Neuronal stem cell (in vitro differentiated cells): ENCODE data around the gene NAB2.

Experiments used
- DNase-seq: peaks from one replicate; pipeline ENCODE4 v3.0.0-alpha.2; 2013; ENCODE audit warnings: low spot score
- H2AFZ ChIP-seq: one replicate; pipeline ENCODE4 v1.6.1; 2013; ENCODE audit warnings: mild to moderate bottlenecking, low read length, inconsistent platforms
- H2AK5ac ChIP-seq: 2 replicates; pipeline ENCODE4 v1.6.1; 2013; ENCODE audit warnings: low read depth, mild to moderate bottlenecking, inconsistent platforms, low read length, moderate library complexity, mixed read lengths
- H2BK120ac ChIP-seq: 2 replicates; pipeline ENCODE4 v1.6.1; 2013; ENCODE audit warnings: low read depth, mild to moderate bottlenecking, inconsistent platforms, low read length, moderate library complexity, mixed read lengths
- H2BK12ac ChIP-seq: one replicate; pipeline ENCODE4 v1.6.1; 2013; ENCODE audit warnings: low read length, inconsistent platforms
- H2BK15ac ChIP-seq: 2 replicates; pipeline ENCODE4 v1.6.1; 2013; ENCODE audit warnings: mild to moderate bottlenecking, low read length, inconsistent platforms, mixed read lengths
- H2BK5ac ChIP-seq: one replicate; pipeline ENCODE4 v1.6.1; 2013; ENCODE audit warnings: inconsistent platforms, mild to moderate bottlenecking, low read length, moderate library complexity
- H3K14ac ChIP-seq: one replicate; pipeline ENCODE4 v1.6.1; 2013; ENCODE audit warnings: low read length, inconsistent platforms
- H3K18ac ChIP-seq: 2 replicates; pipeline ENCODE4 v1.6.1; 2013; ENCODE audit warnings: low read length, inconsistent platforms
- H3K23ac ChIP-seq: 2 replicates; pipeline ENCODE4 v1.6.1; 2013; ENCODE audit warnings: low read depth, mild to moderate bottlenecking, mixed read lengths, low read length, inconsistent platforms; ENCODE audit not compliant: poor library complexity
- H3K27ac ChIP-seq: replicated peaks from 3 replicates; pipeline ENCODE4 v1.5.1; 2013; ENCODE audit warnings: low read length, inconsistent platforms
- H3K27me3 ChIP-seq, 3 experiments: 2 replicates each; pipeline ENCODE4 v1.6.1; 2013; ENCODE audit warnings: low read length in 3 of 3, mild to moderate bottlenecking in 2 of 3, inconsistent platforms in 1 of 3, low read depth in 1 of 3, mixed read lengths in 1 of 3, moderate library complexity in 1 of 3; ENCODE audit not compliant: control insufficient read depth in 3 of 3, insufficient read depth in 3 of 3
- H3K36me3 ChIP-seq, 2 donors: replicated peaks in 1 of 2; 2 replicates each; pipeline ENCODE4 v1.6.1; 2013; ENCODE audit warnings: low read length in 2 of 2; ENCODE audit not compliant: control insufficient read depth in 2 of 2, insufficient read depth in 2 of 2
- H3K4ac ChIP-seq: 2 replicates; pipeline ENCODE4 v1.6.1; 2013; ENCODE audit warnings: inconsistent platforms, mild to moderate bottlenecking, low read length, moderate library complexity
- H3K4me1 ChIP-seq, 2 donors: 1 replicate in 1 of 2; 2 replicates in 1 of 2; pipeline ENCODE4 v1.6.1; 2013; ENCODE audit warnings: low read length in 2 of 2, low read depth in 1 of 2; ENCODE audit not compliant: control insufficient read depth in 2 of 2, insufficient read depth in 1 of 2
- H3K4me2 ChIP-seq: one replicate; pipeline ENCODE4 v1.6.1; 2013; ENCODE audit warnings: mild to moderate bottlenecking, low read length, inconsistent platforms; ENCODE audit not compliant: insufficient read depth, poor library complexity, severe bottlenecking
- H3K4me3 ChIP-seq, 2 donors: 2 replicates each; pipeline ENCODE4 v1.5.1; 2013; ENCODE audit warnings: low read length in 2 of 2, mild to moderate bottlenecking in 2 of 2, inconsistent platforms in 1 of 2, moderate library complexity in 1 of 2
- H3K79me1 ChIP-seq: one replicate; pipeline ENCODE4 v1.6.1; 2013; ENCODE audit warnings: low read depth, mild to moderate bottlenecking, inconsistent platforms, low read length, moderate library complexity
- H3K9ac ChIP-seq: one replicate; pipeline ENCODE4 v1.6.1; 2013; ENCODE audit warnings: mild to moderate bottlenecking, low read depth, low read length, inconsistent platforms; ENCODE audit not compliant: poor library complexity
- H3K9me3 ChIP-seq, 2 donors: replicated peaks in 1 of 2; 2 replicates each; pipeline versions ENCODE3 to v1.6.1; 2013; ENCODE audit warnings: low read length in 2 of 2, mild to moderate bottlenecking in 2 of 2, inconsistent platforms in 1 of 2, low read depth in 1 of 2, mixed read lengths in 1 of 2, moderate library complexity in 1 of 2; ENCODE audit not compliant: control insufficient read depth in 2 of 2, insufficient read depth in 1 of 2
- H4K8ac ChIP-seq: one replicate; pipeline ENCODE4 v1.6.1; 2013; ENCODE audit warnings: low read depth, mild to moderate bottlenecking, inconsistent platforms, low read length, moderate library complexity
- H4K91ac ChIP-seq: one replicate; pipeline ENCODE4 v1.6.1; 2013; ENCODE audit warnings: low read length, low read depth, mild to moderate bottlenecking, inconsistent platforms; ENCODE audit not compliant: poor library complexity
- WGBS, 2 donors: extraction: QIAGEN DNeasy Blood & Tissue Kit; methylation state at CpG; one replicate each; pipeline ENCODE4 v1.1.7; 2013; ENCODE audit warnings: missing lambda C conversion rate in 2 of 2, mixed read lengths in 1 of 2; ENCODE audit not compliant: insufficient read length in 2 of 2, insufficient replicate concordance in 1 of 2; ENCODE audit errors: extremely low coverage in 2 of 2; 5-methylcytosine and 5-hydroxymethylcytosine counted together

The NAB2 gene

GRCh38 chr12:57078519-57079404, 10.2 kb upstream of the NAB2 start, which contains the start of gene NEMP1:
Gene NEMP1 (minus strand): TSS chr12:57078791. CDS start chr12:57078745, 46 bp downstream.
- Histone ChIP-seq H3K79me1 (peaks cover 5% of the 10 kb centered on the region), H2BK15ac (peak within 1 kb of the TSS; percentile 62), H2AFZ (peak within 1 kb of the TSS; percentile 82), H3K18ac (peak within 1 kb of the TSS; percentile 95), H2BK120ac (no peak within 1 kb of the TSS), H3K36me3 (peaks cover 3 to 22% of the 10 kb centered on the region in 2 donors), H2BK5ac (no peak within 1 kb of the TSS), H3K4me1 (peaks cover 0 to 4% of the 10 kb centered on the region in 2 donors), H3K23ac (peak within 1 kb of the TSS; percentile 25), H3K9ac (peak within 1 kb of the TSS; percentile 94), H4K91ac (no peak within 1 kb of the TSS), H3K9me3 (no peaks in the 10 kb centered on the region), H3K27me3 (no peaks in the 10 kb centered on the region), H3K27ac (peak within 1 kb of the TSS; percentile 48), H3K4ac (no peak within 1 kb of the TSS), H4K8ac (no peak within 1 kb of the TSS), H2BK12ac (no peak within 1 kb of the TSS), H2AK5ac (peak within 1 kb of the TSS; percentile 91), H3K4me3 (peak within 1 kb of the TSS; percentile 95 to 96), H3K14ac (peak within 1 kb of the TSS; percentile 41), H3K4me2 (peak within 1 kb of the TSS; percentile 92)
- no CpG with 5 or more reads among the region's 39 CpGs for WGBS, 2 donors
- peak; percentile 100 for DNase-seq

- Histone ChIP-seq H3K4me2 (no peak overlapping the region), H2BK12ac (no peak overlapping the region), H3K9me3 (no peaks in the 10 kb centered on the region), H2AFZ (no peak overlapping the region), H3K27me3 (no peaks in the 10 kb centered on the region), H2BK5ac (no peak overlapping the region), H3K18ac (no peak overlapping the region), H2AK5ac (no peak overlapping the region), H4K91ac (no peak overlapping the region), H3K36me3 (peaks cover 3 to 11% of the 10 kb centered on the region in 2 donors), H3K4me1 (peaks cover 0 to 4% of the 10 kb centered on the region in 2 donors), H3K23ac (no peak overlapping the region), H3K4ac (no peak overlapping the region), H3K14ac (no peak overlapping the region), H2BK120ac (no peak overlapping the region), H3K79me1 (peaks cover 5% of the 10 kb centered on the region), H2BK15ac (no peak overlapping the region), H3K4me3 (no peak overlapping the region), H3K27ac (no peak overlapping the region), H3K9ac (no peak overlapping the region), H4K8ac (no peak overlapping the region)
- DNase-seq = no peak
- no CpG with 5 or more reads among the region's 1 CpG for WGBS, 2 donors
These were observed 9.1 kb upstream of the NAB2 start for GRCh38 chr12:57079821-57080220.

- H3K27me3 ChIP-seq = no peaks in the 10 kb centered on the region
- no peak overlapping the region for H3K14ac ChIP-seq
- no peak overlapping the region for H2AFZ ChIP-seq
- no peak overlapping the region for H3K9ac ChIP-seq
- H3K27ac ChIP-seq = no peak overlapping the region
- H3K79me1 ChIP-seq = peaks cover 5% of the 10 kb centered on the region
- peaks cover 3 to 9% of the 10 kb centered on the region in 2 donors for H3K36me3 ChIP-seq
- WGBS, 2 donors = no CpG with 5 or more reads among the region's 1 CpG
- no peak overlapping the region for H2BK12ac ChIP-seq
- H4K8ac ChIP-seq = no peak overlapping the region
- H3K4me2 ChIP-seq = no peak overlapping the region
- H2BK120ac ChIP-seq = no peak overlapping the region
- no peak overlapping the region for H4K91ac ChIP-seq
- H3K23ac ChIP-seq = no peak overlapping the region
- no peak overlapping the region for H2AK5ac ChIP-seq
- H2BK15ac ChIP-seq = no peak overlapping the region
- peaks cover 1 to 6% of the 10 kb centered on the region in 2 donors for H3K4me1 ChIP-seq
- no peaks in the 10 kb centered on the region for H3K9me3 ChIP-seq
- H2BK5ac ChIP-seq = no peak overlapping the region
- no peak overlapping the region for H3K4me3 ChIP-seq
- no peak for DNase-seq
- H3K18ac ChIP-seq = no peak overlapping the region
- no peak overlapping the region for H3K4ac ChIP-seq
These were observed 8.1 kb upstream of the NAB2 start for GRCh38 chr12:57080855-57081254.

- Histone ChIP-seq H2AK5ac (no peak overlapping the region), H3K9ac (no peak overlapping the region), H3K27ac (peak overlapping the region; percentile 78), H3K9me3 (no peaks in the 10 kb centered on the region), H3K14ac (no peak overlapping the region), H3K4ac (no peak overlapping the region), H2BK120ac (no peak overlapping the region), H4K91ac (no peak overlapping the region), H3K18ac (peak overlapping the region; percentile 50), H4K8ac (no peak overlapping the region), H3K79me1 (peaks cover 5% of the 10 kb centered on the region), H3K36me3 (peaks cover 4 to 7% of the 10 kb centered on the region in 2 donors), H2BK15ac (no peak overlapping the region), H2AFZ (peak overlapping the region; percentile 75), H2BK12ac (no peak overlapping the region), H2BK5ac (no peak overlapping the region), H3K4me3 (peak overlapping the region in 1 of 2 donors; percentile 72), H3K4me1 (peaks cover 14 to 15% of the 10 kb centered on the region in 2 donors), H3K27me3 (no peaks in the 10 kb centered on the region), H3K4me2 (peak overlapping the region; percentile 12), H3K23ac (no peak overlapping the region)
- no CpG with 5 or more reads among the region's 12 CpGs for WGBS, 2 donors
- DNase-seq = no peak
These were observed 2.9 kb upstream of the NAB2 start for GRCh38 chr12:57085999-57086492.
